ENCODE data around the gene MED27. TPM values are rescaled to one million over a fixed set of nuclear protein-coding genes. Genes with fewer than 3 reads are reported as not detected.
"Not testable (repeated sequence)": the region's sequence is repeated elsewhere in the genome, so short reads cannot be mapped to it uniquely, and the experiment has no call there.

MED27 gene
- total RNA-seq, 1 experiment from 2014 or later: 24.4 TPM

- BruUV-seq (replicated peaks): no TSS peak
- ATAC-seq: no peak
- CTCF ChIA-PET: no interaction called here
- no peak overlapping the region for H3K27ac ChIP-seq (ENCODE audit: low read length)
- in situ Hi-C loops (cut with HindIII; ENCODE audit: low pct_unique_long_range_greater_than_20kb, low sequenced_read_pairs) (no loop called here), intact Hi-C loops (cut with micrococcal nuclease; ENCODE audit: unreplicated experiment) (no loop called here)
- H3K4me1 ChIP-seq (ENCODE audit: control insufficient read depth, insufficient read depth, low read length): peaks cover 31% of the 10 kb centered on the region
- no peak overlapping the region for H3K4me3 ChIP-seq (ENCODE audit: low read depth in 2 of 2, low read length in 2 of 2)
- H3K27me3 ChIP-seq (ENCODE audit: control insufficient read depth, insufficient read depth, low read length): no peaks in the 10 kb centered on the region
- H3K9me3 ChIP-seq (ENCODE audit: control insufficient read depth, insufficient read depth, low read depth, low read length): no peaks in the 10 kb centered on the region
- no peak for DNase-seq (ENCODE audit: low read depth, low spot score)
- POLR2A ChIA-PET: no interaction called here
- peaks cover 2% of the 10 kb centered on the region; the same call in 1 of the 2 replicates for H3K36me3 ChIP-seq (ENCODE audit: control insufficient read depth, insufficient read depth, low read length)
- TF ChIP-seq CTCF (IDR thresholded peaks at IDR 0.05): no peak
- no peak for TF ChIP-seq REST (IDR thresholded peaks at IDR 0.05; ENCODE audit: insufficient read depth in 1 of 2, low read depth in 2 of 2, low read length in 1 of 2)
- no peak for TF ChIP-seq POLR2AphosphoS5 (IDR thresholded peaks at IDR 0.05; ENCODE audit: low read depth, low read length)
- no peak for TF ChIP-seq TCF7L2 (IDR thresholded peaks at IDR 0.05; ENCODE audit: low read depth, low read length)
- TF ChIP-seq SIN3A (IDR thresholded peaks at IDR 0.05; ENCODE audit: borderline replicate concordance, insufficient read depth, low read depth, low read length): no peak
These were observed 68.4 kb downstream of the MED27 start for GRCh38 chr9:132011309-132011708.

GRCh38 chr9:132010201-132010600 is 69.5 kb downstream of the MED27 start:
- POLR2A ChIA-PET; H3K27ac ChIP-seq (ENCODE audit: low read length); ATAC-seq; intact Hi-C loops (cut with micrococcal nuclease; ENCODE audit: unreplicated experiment); H3K9me3 ChIP-seq (ENCODE audit: control insufficient read depth, insufficient read depth, low read depth, low read length); H3K4me3 ChIP-seq (ENCODE audit: low read depth in 2 of 2, low read length in 2 of 2); H3K27me3 ChIP-seq (ENCODE audit: control insufficient read depth, insufficient read depth, low read length); in situ Hi-C loops (cut with HindIII; ENCODE audit: low pct_unique_long_range_greater_than_20kb, low sequenced_read_pairs); DNase-seq (ENCODE audit: low read depth, low spot score); CTCF ChIA-PET; BruUV-seq (replicated peaks); H3K36me3 ChIP-seq (ENCODE audit: control insufficient read depth, insufficient read depth, low read length): not testable (repeated sequence)
- H3K4me1 ChIP-seq (ENCODE audit: control insufficient read depth, insufficient read depth, low read length): peaks cover 31% of the 10 kb centered on the region

GRCh38 chr9:132008855-132009812 is 70.5 kb downstream of the MED27 start:
- CTCF ChIA-PET: no interaction called here
- BruUV-seq (replicated peaks): no TSS peak
- Histone ChIP-seq H3K9me3 (ENCODE audit: control insufficient read depth, insufficient read depth, low read depth, low read length) (no peaks in the 10 kb centered on the region), H3K27ac (ENCODE audit: low read length) (peak overlapping the region; percentile 82), H3K4me1 (ENCODE audit: control insufficient read depth, insufficient read depth, low read length) (peaks cover 31% of the 10 kb centered on the region), H3K4me3 (ENCODE audit: low read depth in 2 of 2, low read length in 2 of 2) (peak overlapping the region in 1 of 2 experiments; percentile 42; a peak in 2 of 4 replicates), H3K36me3 (ENCODE audit: control insufficient read depth, insufficient read depth, low read length) (peaks cover 2% of the 10 kb centered on the region; the same call in 1 of the 2 replicates), H3K27me3 (ENCODE audit: control insufficient read depth, insufficient read depth, low read length) (no peaks in the 10 kb centered on the region)
- POLR2A ChIA-PET: no interaction called here
- no peak for DNase-seq (ENCODE audit: low read depth, low spot score)
- peak; percentile 73 for ATAC-seq
- in situ Hi-C loops (cut with HindIII; ENCODE audit: low pct_unique_long_range_greater_than_20kb, low sequenced_read_pairs): no loop called here
- intact Hi-C loops (cut with micrococcal nuclease; ENCODE audit: unreplicated experiment): no loop called here
- TF ChIP-seq POLR2AphosphoS5 (IDR thresholded peaks at IDR 0.05; ENCODE audit: low read depth, low read length) (no peak), CTCF (IDR thresholded peaks at IDR 0.05) (no peak), TCF7L2 (IDR thresholded peaks at IDR 0.05; ENCODE audit: low read depth, low read length) (peak; percentile 36; the same call in 1 of the 2 replicates)

All from Panc1 (cell line).